GM12878 (cell line): ENCODE measurements around the gene THYN1. TPM values are rescaled to one million over a fixed set of nuclear protein-coding genes. Genes with fewer than 3 reads are reported as not detected.

Experiments
- ATAC-seq: fragments of 200-7000 bp; cut with Tn5 transposase; 3 replicates; pipeline ENCODE4 v1.9.1; 2020; ENCODE audit warnings: mild to moderate bottlenecking, moderate library complexity
- BruUV-seq: library from RNA; stranded (reverse); fragments of 400-500 nt; replicated peaks from 2 replicates; lab custom pipeline; 2021; lab: Mats Ljungman, UMichigan
- CTCF ChIA-PET: fragments of 300-600 bp; sonication (Branson Sonifier 250); formaldehyde crosslinking; extraction: SDS; loops from one replicate; lab custom pipeline; 2021; ENCODE audit warnings: inconsistent platforms; lab: Yijun Ruan, JAX
- POLR2A ChIA-PET: fragments of 350-600 bp; formaldehyde crosslinking; extraction: SDS; loops from one replicate; lab custom pipeline; 2021; ENCODE audit warnings: inconsistent platforms; lab: Charles Lee
- RAD21 ChIA-PET: fragments of 300-600 bp; sonication (Branson Sonifier 250); formaldehyde crosslinking; loops from one replicate; lab custom pipeline; 2023; ENCODE audit warnings: antibody characterized with exemption; ENCODE audit not compliant: unreplicated experiment; lab: Charles Lee
- SMC1A ChIA-PET: fragments of 300-600 bp; sonication (Branson Sonifier 250); formaldehyde crosslinking; loops from one replicate; lab custom pipeline; 2023; ENCODE audit not compliant: unreplicated experiment, uncharacterized antibody; lab: Charles Lee
- DNase-seq: peaks from one replicate; pipeline ENCODE4 v3.0.0-alpha.2; 2011; ENCODE audit warnings: low read depth, low spot score
- FAIRE-seq: peaks from 3 replicates; lab custom pipeline; 2011; peaks lifted over from hg19 to GRCh38; lab: Jason Lieb, UNC
- H2AFZ ChIP-seq: 2 replicates; pipeline ENCODE4 v1.6.0; 2011; ENCODE audit warnings: low read depth, low read length, control low read depth; ENCODE audit not compliant: control insufficient read depth
- H3K27ac ChIP-seq: 2 replicates; pipeline ENCODE4 v1.5.1; 2011; ENCODE audit warnings: control low read depth; ENCODE audit not compliant: control insufficient read depth, insufficient read depth
- H3K27me3 ChIP-seq, 2 experiments: replicated peaks in 1 of 2; 2 replicates each; pipeline versions ENCODE4 v1.6.0 to v1.6.1; 2011; ENCODE audit warnings: low read length in 1 of 2; ENCODE audit not compliant: control insufficient read depth in 2 of 2, insufficient read depth in 2 of 2
- H3K36me3 ChIP-seq, 2 experiments: 2 replicates each; pipeline ENCODE4 v1.5.1; 2011; ENCODE audit warnings: low read length in 1 of 2; ENCODE audit not compliant: control insufficient read depth in 2 of 2, insufficient read depth in 2 of 2
- H3K4me1 ChIP-seq: 2 replicates; pipeline ENCODE4 v1.6.1; 2011; ENCODE audit warnings: mild to moderate bottlenecking, low read length, moderate library complexity, mixed read lengths; ENCODE audit not compliant: control insufficient read depth, insufficient read depth
- H3K4me2 ChIP-seq: 2 replicates; pipeline ENCODE4 v1.6.0; 2011; ENCODE audit warnings: control low read depth; ENCODE audit not compliant: control insufficient read depth, insufficient read depth
- H3K4me3 ChIP-seq: fragments of 200-600 bp; sonication (generic); 2 replicates; pipeline ENCODE4 v1.5.1; 2016
- H3K79me2 ChIP-seq: 2 replicates; pipeline ENCODE4 v1.6.0; 2011; ENCODE audit warnings: low read length; ENCODE audit not compliant: control insufficient read depth, insufficient read depth
- H3K9ac ChIP-seq: 2 replicates; pipeline ENCODE4 v1.8.0; 2011; ENCODE audit warnings: low read length, control low read depth, mixed read lengths; ENCODE audit not compliant: control insufficient read depth, insufficient read depth
- H3K9me3 ChIP-seq: replicated peaks from 3 replicates; pipeline ENCODE4 v1.5.1; 2011; ENCODE audit warnings: mild to moderate bottlenecking, low read length; ENCODE audit not compliant: control insufficient read depth, insufficient read depth
- H4K20me1 ChIP-seq: 2 replicates; pipeline ENCODE4 v1.6.0; 2011; ENCODE audit not compliant: control insufficient read depth, insufficient read depth
- BCLAF1 ChIP-seq: fragments of 450-650 bp; IDR thresholded peaks from 2 replicates; pipeline ENCODE4 v1.6.1; 2017; ENCODE audit warnings: antibody characterized with exemption, mild to moderate bottlenecking, moderate library complexity
- CHD1 ChIP-seq: IDR thresholded peaks from 2 replicates; pipeline ENCODE4 v1.6.1; 2012; ENCODE audit warnings: low read depth, low read length, improper control_type of control experiment
- CREB1 ChIP-seq: IDR thresholded peaks from 2 replicates; pipeline ENCODE4 v1.6.1; 2012; ENCODE audit warnings: low read depth, mild to moderate bottlenecking, inconsistent platforms
- ELK1 ChIP-seq: IDR thresholded peaks from 2 replicates; pipeline ENCODE4 v1.6.1; 2012; ENCODE audit warnings: low read depth, low read length, improper control_type of control experiment
- HDAC2 ChIP-seq: fragments of 200-600 bp; sonication (generic); IDR thresholded peaks from 2 replicates; pipeline ENCODE4 v1.6.1; 2017
- HDAC6 ChIP-seq: fragments of 200-600 bp; sonication (generic); IDR thresholded peaks from one replicate; pipeline ENCODE4 v1.8.0; 2017; ENCODE audit warnings: antibody characterized with exemption; ENCODE audit not compliant: unreplicated experiment
- HDGF ChIP-seq: fragments of 450-650 bp; IDR thresholded peaks from 2 replicates; pipeline ENCODE4 v1.6.1; 2016; ENCODE audit warnings: antibody characterized with exemption
- MYB ChIP-seq: fragments of 150-350 bp; IDR thresholded peaks from 2 replicates; pipeline ENCODE4 v1.6.1; 2014; ENCODE audit warnings: mild to moderate bottlenecking, low read depth, low read length, borderline replicate concordance
- MYC ChIP-seq: IDR thresholded peaks from 2 replicates; pipeline ENCODE4 v1.6.1; 2011; ENCODE audit warnings: mild to moderate bottlenecking, low read length, moderate library complexity, inconsistent platforms; ENCODE audit not compliant: insufficient read depth, insufficient replicate concordance, insufficient read length, severe bottlenecking
- RAD21 ChIP-seq: IDR thresholded peaks from 2 replicates; pipeline ENCODE4 v1.6.1; 2011; ENCODE audit warnings: mild to moderate bottlenecking, low read depth, low read length, moderate library complexity; ENCODE audit not compliant: insufficient read depth
- RCOR1 ChIP-seq: conservative IDR thresholded peaks from 2 replicates; pipeline ENCODE4 v1.6.1; 2012; ENCODE audit warnings: low read depth, low read length, improper control_type of control experiment
- SIX5 ChIP-seq: IDR thresholded peaks from 2 replicates; pipeline ENCODE4 v1.6.1; 2011; ENCODE audit warnings: mild to moderate bottlenecking, low read depth, low read length, moderate library complexity; ENCODE audit not compliant: severe bottlenecking
- WGBS: methylation state at CpG from one replicate; pipeline ENCODE4 v1.1.6; 2016; ENCODE audit warnings: low lambda C conversion rate; ENCODE audit not compliant: insufficient replicate concordance, insufficient coverage; ENCODE audit errors: missing lambda C conversion rate; 5-methylcytosine and 5-hydroxymethylcytosine counted together
- in situ Hi-C: fragments of 300-500 bp; cut with MboI; formaldehyde crosslinking; loops from 9 replicates; pipeline ENCODE4 v1.14.3; 2018; ENCODE audit warnings: mixed read lengths
- intact Hi-C: fragments of 100-400 bp; cut with micrococcal nuclease; formaldehyde crosslinking; loops from one replicate; pipeline ENCODE4 v1.14.2; 2022; ENCODE audit not compliant: unreplicated experiment
- polyA plus RNA-seq, 11 experiments: library from polyadenylated mRNA; depleted of rRNA in 4 of 11; unstranded in 6 of 11; stranded (reverse) in 5 of 11; fragments of >200 nt; fragmentation: Nextera tagmentation in 4 of 11; fragmentation: Illumina TruSeq in 1 of 11; extraction: Ambion mirVana in 4 of 11; extraction: Trizol in 1 of 11; gene quantifications; 1 replicate in 1 of 11; 2 replicates in 10 of 11; pipeline versions ENCODE4 v1.2.1 to v1.2.3, GENCODE V29; 2011 to 2016; ENCODE audit warnings: inconsistent platforms in 2 of 11, missing spikeins in 2 of 11, low read depth in 1 of 11
- total RNA-seq, 4 experiments: library from RNA; depleted of rRNA in 3 of 4; stranded (reverse); fragments of >200 nt in 3 of 4; fragmentation: Illumina TruSeq in 1 of 4; extraction: Trizol in 1 of 4; gene quantifications; 2 replicates each; pipeline versions ENCODE4 v1.2.1 to v1.2.3, GENCODE V29; 2013 to 2021
- TF ChIP-seq, protein P1 (sequence below): IDR thresholded peaks from 2 replicates; pipeline ENCODE4 v1.6.1; 2012; ENCODE audit warnings: improper control_type of control experiment, low read depth, low read length; ENCODE audit not compliant: insufficient replicate concordance
- TF ChIP-seq, protein P2 (sequence below): IDR thresholded peaks from 2 replicates; pipeline ENCODE4 v1.6.1; 2012; ENCODE audit warnings: low read length, inconsistent platforms

THYN1 gene
- total and polyA plus RNA-seq, 10 of the 15 experiments (the other 5 are each of a cell fraction or from before 2014, with no cell fraction given): 45.7 to 221 (median 96.3) TPM

GRCh38 chr11:134238956-134239355 lies 14.2 kb downstream of the THYN1 start:
- no peaks in the 10 kb centered on the region for H4K20me1 ChIP-seq
- peaks cover 1 to 6% of the 10 kb centered on the region in 2 experiments; a peak in 3 of 4 replicates for H3K36me3 ChIP-seq
- ChIA-PET CTCF (interaction anchor here (1.2 to 1.7 kb wide), 2 partner anchors 10 to 32 kb away, joined by 4 to 5 read pairs; no protein-coding TSS in a partner anchor), SMC1A (interaction anchor here (2.6 kb wide), 1 partner anchor 10 kb away, joined by 5 read pairs; no protein-coding TSS in a partner anchor), RAD21 (no interaction called here), POLR2A (no interaction called here)
- no peak overlapping the region for H3K9ac ChIP-seq
- no peak overlapping the region for H3K4me2 ChIP-seq
- no peaks in the 10 kb centered on the region for H3K27me3 ChIP-seq
- FAIRE-seq: no peak
- H3K4me3 ChIP-seq: no peak overlapping the region
- no peaks in the 10 kb centered on the region for H3K9me3 ChIP-seq
- DNase-seq: no peak
- 92% methylated on average over 5 of the region's 5 CpGs for WGBS
- ATAC-seq: no peak
- in situ Hi-C loops (no loop called here), intact Hi-C loops (no loop called here)
- no peaks in the 10 kb centered on the region for H3K4me1 ChIP-seq
- H3K27ac ChIP-seq: no peak overlapping the region
- no TSS peak for BruUV-seq
- no peak overlapping the region for H2AFZ ChIP-seq
- H3K79me2 ChIP-seq: no peaks in the 10 kb centered on the region
- TF ChIP-seq HDAC6 (no peak), CREB1 (no peak), BCLAF1 (no peak), MYB (no peak), ELK1 (no peak), RCOR1 (no peak), MYC (no peak), CHD1 (no peak), SIX5 (no peak), RAD21 (no peak), HDGF (no peak), HDAC2 (no peak)
- TF ChIP-seq, protein P1, sequence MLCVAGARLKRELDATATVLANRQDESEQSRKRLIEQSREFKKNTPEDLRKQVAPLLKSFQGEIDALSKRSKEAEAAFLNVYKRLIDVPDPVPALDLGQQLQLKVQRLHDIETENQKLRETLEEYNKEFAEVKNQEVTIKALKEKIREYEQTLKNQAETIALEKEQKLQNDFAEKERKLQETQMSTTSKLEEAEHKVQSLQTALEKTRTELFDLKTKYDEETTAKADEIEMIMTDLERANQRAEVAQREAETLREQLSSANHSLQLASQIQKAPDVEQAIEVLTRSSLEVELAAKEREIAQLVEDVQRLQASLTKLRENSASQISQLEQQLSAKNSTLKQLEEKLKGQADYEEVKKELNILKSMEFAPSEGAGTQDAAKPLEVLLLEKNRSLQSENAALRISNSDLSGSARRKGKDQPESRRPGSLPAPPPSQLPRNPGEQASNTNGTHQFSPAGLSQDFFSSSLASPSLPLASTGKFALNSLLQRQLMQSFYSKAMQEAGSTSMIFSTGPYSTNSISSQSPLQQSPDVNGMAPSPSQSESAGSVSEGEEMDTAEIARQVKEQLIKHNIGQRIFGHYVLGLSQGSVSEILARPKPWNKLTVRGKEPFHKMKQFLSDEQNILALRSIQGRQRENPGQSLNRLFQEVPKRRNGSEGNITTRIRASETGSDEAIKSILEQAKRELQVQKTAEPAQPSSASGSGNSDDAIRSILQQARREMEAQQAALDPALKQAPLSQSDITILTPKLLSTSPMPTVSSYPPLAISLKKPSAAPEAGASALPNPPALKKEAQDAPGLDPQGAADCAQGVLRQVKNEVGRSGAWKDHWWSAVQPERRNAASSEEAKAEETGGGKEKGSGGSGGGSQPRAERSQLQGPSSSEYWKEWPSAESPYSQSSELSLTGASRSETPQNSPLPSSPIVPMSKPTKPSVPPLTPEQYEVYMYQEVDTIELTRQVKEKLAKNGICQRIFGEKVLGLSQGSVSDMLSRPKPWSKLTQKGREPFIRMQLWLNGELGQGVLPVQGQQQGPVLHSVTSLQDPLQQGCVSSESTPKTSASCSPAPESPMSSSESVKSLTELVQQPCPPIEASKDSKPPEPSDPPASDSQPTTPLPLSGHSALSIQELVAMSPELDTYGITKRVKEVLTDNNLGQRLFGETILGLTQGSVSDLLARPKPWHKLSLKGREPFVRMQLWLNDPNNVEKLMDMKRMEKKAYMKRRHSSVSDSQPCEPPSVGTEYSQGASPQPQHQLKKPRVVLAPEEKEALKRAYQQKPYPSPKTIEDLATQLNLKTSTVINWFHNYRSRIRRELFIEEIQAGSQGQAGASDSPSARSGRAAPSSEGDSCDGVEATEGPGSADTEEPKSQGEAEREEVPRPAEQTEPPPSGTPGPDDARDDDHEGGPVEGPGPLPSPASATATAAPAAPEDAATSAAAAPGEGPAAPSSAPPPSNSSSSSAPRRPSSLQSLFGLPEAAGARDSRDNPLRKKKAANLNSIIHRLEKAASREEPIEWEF: no peak
- TF ChIP-seq, protein P2, sequence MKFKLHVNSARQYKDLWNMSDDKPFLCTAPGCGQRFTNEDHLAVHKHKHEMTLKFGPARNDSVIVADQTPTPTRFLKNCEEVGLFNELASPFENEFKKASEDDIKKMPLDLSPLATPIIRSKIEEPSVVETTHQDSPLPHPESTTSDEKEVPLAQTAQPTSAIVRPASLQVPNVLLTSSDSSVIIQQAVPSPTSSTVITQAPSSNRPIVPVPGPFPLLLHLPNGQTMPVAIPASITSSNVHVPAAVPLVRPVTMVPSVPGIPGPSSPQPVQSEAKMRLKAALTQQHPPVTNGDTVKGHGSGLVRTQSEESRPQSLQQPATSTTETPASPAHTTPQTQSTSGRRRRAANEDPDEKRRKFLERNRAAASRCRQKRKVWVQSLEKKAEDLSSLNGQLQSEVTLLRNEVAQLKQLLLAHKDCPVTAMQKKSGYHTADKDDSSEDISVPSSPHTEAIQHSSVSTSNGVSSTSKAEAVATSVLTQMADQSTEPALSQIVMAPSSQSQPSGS: no peak
